K562 (cell line): ENCODE measurements around the gene ZNF428. TPM values are rescaled to one million over a fixed set of nuclear protein-coding genes. Genes with fewer than 3 reads are reported as not detected.

Experiments used
- ATAC-seq: fragments of 200-7000 bp; cut with Tn5 transposase; 3 replicates; pipeline ENCODE4 v1.9.1; 2020; ENCODE audit warnings: moderate library complexity
- BruUV-seq: library from RNA; stranded (reverse); fragments of 400-500 nt; replicated peaks from 2 replicates; lab custom pipeline; 2021; lab: Mats Ljungman, UMichigan
- CTCF ChIA-PET: fragments of 300-600 bp; formaldehyde crosslinking; extraction: SDS; loops from one replicate; lab custom pipeline; 2021; ENCODE audit warnings: low intra/inter-chr PET ratio; lab: Yijun Ruan, JAX
- POLR2A ChIA-PET: fragments of 300-600, 350-650 bp; sonication (Branson Sonifier 250); formaldehyde crosslinking; extraction: SDS; loops from one replicate; lab custom pipeline; 2021; ENCODE audit warnings: antibody characterized with exemption, inconsistent platforms; lab: Yijun Ruan, JAX
- DNase-seq, 4 experiments: peaks; one replicate each; pipeline versions ENCODE4 v3.0.0 to v3.0.0-alpha.2; 2011 to 2018; ENCODE audit warnings: low spot score in 3 of 4, mixed read lengths in 3 of 4; ENCODE audit errors: extremely low read depth in 1 of 4
- FAIRE-seq: peaks from 2 replicates; lab custom pipeline; 2011; peaks lifted over from hg19 to GRCh38; lab: Jason Lieb, UNC
- H2AFZ ChIP-seq: 2 replicates; pipeline ENCODE4 v1.6.0; 2011; ENCODE audit warnings: low read depth, low read length, control low read depth, inconsistent platforms
- H3K27ac ChIP-seq: fragments of 200-600 bp; 3 replicates; pipeline ENCODE4 v1.8.0; 2011; ENCODE audit warnings: low read depth, mild to moderate bottlenecking, control low read depth, inconsistent platforms, low read length, moderate library complexity, mixed read lengths; ENCODE audit errors: extremely low read depth
- H3K27me3 ChIP-seq, 2 experiments: fragments of 300-600 bp in 1 of 2; 2 replicates in 1 of 2; 3 replicates in 1 of 2; pipeline versions ENCODE4 v1.6.0 to v1.8.0; 2011; ENCODE audit warnings: inconsistent platforms in 2 of 2, low read length in 2 of 2, mild to moderate bottlenecking in 1 of 2, mixed read lengths in 1 of 2, moderate library complexity in 1 of 2; ENCODE audit not compliant: control insufficient read depth in 2 of 2, insufficient read depth in 2 of 2
- H3K36me3 ChIP-seq: fragments of 300-600 bp; 3 replicates; pipeline ENCODE4 v1.8.0; 2011; ENCODE audit warnings: mild to moderate bottlenecking, low read length, inconsistent platforms; ENCODE audit not compliant: control insufficient read depth, insufficient read depth
- H3K4me1 ChIP-seq, 2 experiments: fragments of 200-600 bp in 1 of 2; replicated peaks in 1 of 2; 2 replicates in 1 of 2; 3 replicates in 1 of 2; pipeline versions ENCODE4 v1.5.1 to v1.8.0; 2011; ENCODE audit warnings: inconsistent platforms in 2 of 2, low read length in 2 of 2, mild to moderate bottlenecking in 1 of 2, mixed read lengths in 1 of 2, moderate library complexity in 1 of 2; ENCODE audit not compliant: control insufficient read depth in 2 of 2, insufficient read depth in 2 of 2
- H3K4me2 ChIP-seq: 2 replicates; pipeline ENCODE4 v1.6.1; 2011; ENCODE audit warnings: low read length, control low read depth, inconsistent platforms, mixed read lengths; ENCODE audit not compliant: insufficient read depth
- H3K4me3 ChIP-seq: fragments of 200-600 bp; sonication (generic), shearing (Covaris generic); 2 replicates; pipeline ENCODE4 v1.5.1; 2016; ENCODE audit warnings: control low read depth, inconsistent platforms
- H3K79me2 ChIP-seq: fragments of 200-600 bp; 3 replicates; pipeline ENCODE4 v1.8.0; 2011; ENCODE audit warnings: low read length, inconsistent platforms; ENCODE audit not compliant: control insufficient read depth, insufficient read depth
- H3K9ac ChIP-seq, 2 experiments: 2 replicates each; pipeline versions ENCODE4 v1.6.0 to v1.6.1; 2011; ENCODE audit warnings: low read depth in 2 of 2, low read length in 2 of 2, control low read depth in 1 of 2, inconsistent platforms in 1 of 2, mild to moderate bottlenecking in 1 of 2, mixed read lengths in 1 of 2; ENCODE audit not compliant: insufficient read depth in 1 of 2
- H3K9me1 ChIP-seq: one replicate; pipeline ENCODE4 v1.6.0; 2011; ENCODE audit warnings: inconsistent platforms, mild to moderate bottlenecking, low read length, moderate library complexity; ENCODE audit not compliant: control insufficient read depth, insufficient read depth
- H3K9me3 ChIP-seq: replicated peaks from 2 replicates; pipeline ENCODE4 v1.5.1; 2011; ENCODE audit warnings: low read depth, low read length, inconsistent platforms; ENCODE audit not compliant: control insufficient read depth, insufficient read depth
- H4K20me1 ChIP-seq: replicated peaks from 2 replicates; pipeline ENCODE4 v1.6.1; 2011; ENCODE audit warnings: low read length, inconsistent platforms, mixed read lengths; ENCODE audit not compliant: control insufficient read depth, insufficient read depth
- PRDM10 ChIP-seq: fragments of 450-650 bp; IDR thresholded peaks from 2 replicates; pipeline ENCODE4 v1.6.1; 2018; ENCODE audit not compliant: partially characterized antibody
- ZNF263 ChIP-seq: sonication (generic); formaldehyde crosslinking; IDR thresholded peaks from 2 replicates; pipeline ENCODE4 v1.8.0; 2022; ENCODE audit warnings: mild to moderate bottlenecking, missing genetic modification reagents, borderline replicate concordance
- WGBS: fragments of 100-300 bp; shearing (Covaris generic); methylation state at CpG from one replicate; pipeline ENCODE4 v1.1.6; 2016; ENCODE audit warnings: low coverage, mixed read lengths; ENCODE audit not compliant: insufficient coverage; ENCODE audit errors: missing lambda C conversion rate; 5-methylcytosine and 5-hydroxymethylcytosine counted together
- in situ Hi-C: fragments of 300-500 bp; cut with MboI; formaldehyde crosslinking; loops from 4 replicates; pipeline ENCODE4 v1.15.0; 2018; ENCODE audit warnings: inconsistent platforms, mixed read lengths
- intact Hi-C: fragments of 100-400 bp; cut with micrococcal nuclease; formaldehyde crosslinking; loops from 2 replicates; pipeline ENCODE4 v1.14.2; 2022
- polyA plus RNA-seq, 8 experiments: library from polyadenylated mRNA; depleted of rRNA in 4 of 8; stranded (reverse) in 5 of 8; unstranded in 3 of 8; fragments of >200 nt; fragmentation: Nextera tagmentation in 2 of 8; fragmentation: Illumina TruSeq in 1 of 8; extraction: Ambion mirVana in 2 of 8; extraction: Trizol in 1 of 8; gene quantifications; 2 replicates each; pipeline versions ENCODE4 v1.2.1 to v1.2.3, GENCODE V29; 2011 to 2014; ENCODE audit warnings: inconsistent platforms in 1 of 8, missing spikeins in 1 of 8
- total RNA-seq, 7 experiments: library from RNA; depleted of rRNA in 6 of 7; stranded (reverse); fragments of >200 nt in 6 of 7; fragmentation: Illumina TruSeq in 2 of 7; extraction: Trizol in 2 of 7; gene quantifications; 2 replicates each; pipeline versions ENCODE4 v1.2.1 to v1.2.3, GENCODE V29; 2011 to 2021; ENCODE audit warnings: low replicate concordance in 1 of 7
- TF ChIP-seq, protein P1 (sequence below): fragments of 450-650 bp; formaldehyde crosslinking; IDR thresholded peaks from 2 replicates; pipeline ENCODE4 v1.4.0; 2020; ENCODE audit warnings: mild to moderate bottlenecking, mixed read lengths
- TF ChIP-seq, protein P2 (sequence below): sonication (generic); formaldehyde crosslinking; IDR thresholded peaks from 2 replicates; pipeline ENCODE4 v1.4.0; 2020; ENCODE audit warnings: mild to moderate bottlenecking, missing genetic modification reagents

Gene ZNF428
- total and polyA plus RNA-seq, 9 of the 15 experiments (the other 6 are each of a cell fraction or from before 2014, with no cell fraction given): 0.15 to 85.7 (median 15.9) TPM

DNA sequence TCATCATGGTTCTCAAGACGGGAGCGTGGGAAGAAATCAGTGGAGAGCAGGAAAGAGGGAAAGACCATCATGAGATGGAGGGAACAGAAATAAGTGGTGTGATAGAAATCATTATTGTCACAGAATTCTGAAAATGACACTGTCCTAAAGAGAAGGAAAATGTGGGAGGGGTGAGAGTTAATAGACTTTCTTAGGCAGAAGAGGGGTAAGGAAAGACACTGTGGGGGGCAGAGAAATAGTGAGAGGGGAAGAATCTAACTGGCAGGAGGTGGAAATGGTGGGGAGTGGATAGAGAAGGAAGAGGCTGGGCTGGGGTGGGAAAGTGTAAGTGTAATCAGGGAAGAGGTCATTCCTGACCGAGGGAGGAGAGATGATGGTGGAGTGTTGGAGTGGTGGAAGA is 40.6 kb downstream of the ZNF428 start:
- Histone ChIP-seq H4K20me1 (no peaks in the 10 kb centered on the region), H2AFZ (no peak overlapping the region), H3K9ac (no peak overlapping the region), H3K36me3 (no peaks in the 10 kb centered on the region), H3K4me3 (no peak overlapping the region), H3K4me2 (no peak overlapping the region), H3K4me1 (peaks cover 15 to 29% of the 10 kb centered on the region in 2 experiments; a peak in 4 of 5 replicates), H3K9me1 (no peaks in the 10 kb centered on the region), H3K9me3 (no peaks in the 10 kb centered on the region), H3K79me2 (peaks cover 12% of the 10 kb centered on the region), H3K27ac (no peak overlapping the region), H3K27me3 (no peaks in the 10 kb centered on the region; a peak in 1 of 5 replicates)
- no peak for DNase-seq
- no peak for ATAC-seq
- intact Hi-C loops (no loop called here), in situ Hi-C loops (no loop called here)
- no peak for FAIRE-seq
- POLR2A ChIA-PET: interaction anchor here (0.9 kb wide), 1 partner anchor 86 kb away, joined by 5 read pairs; no protein-coding TSS in a partner anchor
- 52% methylated on average over 3 of the region's 3 CpGs for WGBS
- TF ChIP-seq PRDM10 (peak; percentile 64), ZNF263 (CRISPR knock-in tag) (no peak)
- TF ChIP-seq, protein P1, sequence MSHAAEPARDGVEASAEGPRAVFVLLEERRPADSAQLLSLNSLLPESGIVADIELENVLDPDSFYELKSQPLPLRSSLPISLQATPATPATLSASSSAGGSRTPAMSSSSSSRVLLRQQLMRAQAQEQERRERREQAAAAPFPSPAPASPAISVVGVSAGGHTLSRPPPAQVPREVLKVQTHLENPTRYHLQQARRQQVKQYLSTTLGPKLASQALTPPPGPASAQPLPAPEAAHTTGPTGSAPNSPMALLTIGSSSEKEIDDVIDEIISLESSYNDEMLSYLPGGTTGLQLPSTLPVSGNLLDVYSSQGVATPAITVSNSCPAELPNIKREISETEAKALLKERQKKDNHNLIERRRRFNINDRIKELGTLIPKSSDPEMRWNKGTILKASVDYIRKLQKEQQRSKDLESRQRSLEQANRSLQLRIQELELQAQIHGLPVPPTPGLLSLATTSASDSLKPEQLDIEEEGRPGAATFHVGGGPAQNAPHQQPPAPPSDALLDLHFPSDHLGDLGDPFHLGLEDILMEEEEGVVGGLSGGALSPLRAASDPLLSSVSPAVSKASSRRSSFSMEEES (CRISPR knock-in tag): no peak
- TF ChIP-seq, protein P2, sequence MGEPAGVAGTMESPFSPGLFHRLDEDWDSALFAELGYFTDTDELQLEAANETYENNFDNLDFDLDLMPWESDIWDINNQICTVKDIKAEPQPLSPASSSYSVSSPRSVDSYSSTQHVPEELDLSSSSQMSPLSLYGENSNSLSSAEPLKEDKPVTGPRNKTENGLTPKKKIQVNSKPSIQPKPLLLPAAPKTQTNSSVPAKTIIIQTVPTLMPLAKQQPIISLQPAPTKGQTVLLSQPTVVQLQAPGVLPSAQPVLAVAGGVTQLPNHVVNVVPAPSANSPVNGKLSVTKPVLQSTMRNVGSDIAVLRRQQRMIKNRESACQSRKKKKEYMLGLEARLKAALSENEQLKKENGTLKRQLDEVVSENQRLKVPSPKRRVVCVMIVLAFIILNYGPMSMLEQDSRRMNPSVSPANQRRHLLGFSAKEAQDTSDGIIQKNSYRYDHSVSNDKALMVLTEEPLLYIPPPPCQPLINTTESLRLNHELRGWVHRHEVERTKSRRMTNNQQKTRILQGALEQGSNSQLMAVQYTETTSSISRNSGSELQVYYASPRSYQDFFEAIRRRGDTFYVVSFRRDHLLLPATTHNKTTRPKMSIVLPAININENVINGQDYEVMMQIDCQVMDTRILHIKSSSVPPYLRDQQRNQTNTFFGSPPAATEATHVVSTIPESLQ (CRISPR knock-in tag): no peak
- CTCF ChIA-PET: no interaction called here
- BruUV-seq: no TSS peak
